GM12801 (cell line): ENCODE results near the gene ARFGEF3.

ENCODE experiments used
- CTCF ChIP-seq: IDR thresholded peaks from one replicate; pipeline ENCODE4 v1.5.1; 2011; ENCODE audit warnings: control low read depth; ENCODE audit not compliant: insufficient read length; ENCODE audit errors: extremely low read depth

The ARFGEF3 gene

GRCh38 chr6:138293428-138294395, 132.0 kb downstream of the ARFGEF3 start:
- TF ChIP-seq CTCF = no peak

GRCh38 chr6:138296381-138296780, 134.6 kb downstream of the ARFGEF3 start:
- no peak for TF ChIP-seq CTCF

- TF ChIP-seq CTCF = no peak
Measured at GRCh38 chr6:138296786-138297185, 135.0 kb downstream of the ARFGEF3 start.

GRCh38 chr6:138297761-138298298, 136.1 kb downstream of the ARFGEF3 start:
- TF ChIP-seq CTCF = no peak

GRCh38 chr6:138300469-138300868, 138.7 kb downstream of the ARFGEF3 start:
- TF ChIP-seq CTCF = no peak

- no peak for TF ChIP-seq CTCF
Measured at GRCh38 chr6:138302554-138302953, 140.8 kb downstream of the ARFGEF3 start.

GRCh38 chr6:138307352-138307751, 145.6 kb downstream of the ARFGEF3 start:
- TF ChIP-seq CTCF = no peak
